Medulla oblongata (tissue), 1 donor: Measurements from ENCODE around the gene PXT1.
A peak's percentile ranks its signal among the peaks of the same experiment; 100 is the strongest.

Source experiments
- DNase-seq: peaks from one replicate; pipeline ENCODE4 v3.0.0-alpha.2; 2015; ENCODE audit errors: extremely low spot score

Gene PXT1

DNA sequence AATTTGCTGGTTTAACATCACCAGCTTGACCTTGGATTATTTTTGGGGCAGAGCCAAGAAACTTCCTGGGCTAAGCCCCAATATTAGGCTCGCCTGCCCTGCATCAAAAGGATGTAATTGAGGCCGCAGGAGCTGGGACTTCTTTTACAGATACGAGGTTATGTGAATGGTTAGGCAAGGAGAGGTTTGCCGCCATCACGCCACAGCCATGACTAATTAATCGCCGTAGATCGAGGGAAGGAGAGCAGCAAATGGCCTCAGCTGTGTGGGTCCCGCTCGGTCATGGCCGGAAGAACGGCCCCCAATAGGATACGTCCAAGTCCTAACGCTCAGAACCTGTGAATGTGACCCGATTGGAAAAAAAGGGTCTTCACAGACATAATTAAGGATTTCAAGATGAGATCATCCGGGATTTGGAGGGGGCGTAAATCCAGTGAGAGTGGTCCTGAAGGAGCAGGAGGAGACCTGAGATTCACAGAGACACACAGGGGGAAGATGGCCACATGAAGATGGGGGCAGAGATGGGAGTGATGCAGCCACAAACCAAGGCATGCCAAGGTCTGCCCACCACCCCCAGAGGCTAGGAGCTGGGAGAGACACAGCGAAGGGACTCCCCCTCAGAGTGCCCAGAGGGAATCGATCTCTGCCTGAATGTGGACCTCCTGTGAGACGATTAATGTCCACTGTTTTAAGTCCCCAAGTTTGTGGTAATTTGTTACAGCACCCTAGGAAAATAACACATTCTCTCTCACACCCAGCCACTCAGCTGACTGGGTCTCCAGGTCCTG, 96.0 kb downstream of the PXT1 start:
- DNase-seq: no peak

DNA sequence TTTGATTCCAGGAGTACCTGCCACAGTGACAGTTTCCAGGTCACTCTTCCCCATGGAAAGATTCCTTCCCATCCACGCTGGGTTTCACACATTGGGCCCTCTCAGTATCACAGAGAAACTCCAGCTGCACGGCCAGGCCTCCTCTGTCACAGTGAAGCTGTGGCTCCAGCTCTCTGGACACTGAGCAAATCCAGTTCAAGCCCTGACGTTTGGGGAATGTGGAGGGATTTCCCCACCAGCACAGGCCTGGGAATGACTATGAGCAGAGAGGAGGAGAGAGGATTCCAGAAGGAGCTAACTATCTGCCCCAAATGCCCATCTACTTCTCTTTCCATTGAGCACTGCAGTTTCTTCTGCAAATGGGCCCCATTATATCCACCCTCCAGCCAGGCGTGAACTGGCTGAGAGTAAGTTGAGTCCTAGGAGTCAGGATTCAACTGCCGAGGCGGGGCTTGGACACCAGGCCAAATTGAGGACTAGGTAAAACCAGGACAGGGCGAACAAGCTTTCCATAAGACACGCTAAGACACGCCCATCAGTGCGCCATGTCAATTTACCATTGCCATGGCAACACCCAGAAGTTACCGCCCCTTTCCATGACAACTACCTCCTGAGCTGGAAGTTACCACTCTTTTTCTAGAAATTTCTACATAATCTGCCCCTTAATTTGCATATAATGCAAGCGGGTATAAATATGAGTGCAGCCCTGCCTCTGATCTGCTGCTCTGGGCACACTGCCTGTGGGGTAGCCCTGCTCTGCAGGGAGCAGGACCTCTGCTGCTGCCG, 96.8 kb downstream of the PXT1 start:
- DNase-seq: no peak

DNA sequence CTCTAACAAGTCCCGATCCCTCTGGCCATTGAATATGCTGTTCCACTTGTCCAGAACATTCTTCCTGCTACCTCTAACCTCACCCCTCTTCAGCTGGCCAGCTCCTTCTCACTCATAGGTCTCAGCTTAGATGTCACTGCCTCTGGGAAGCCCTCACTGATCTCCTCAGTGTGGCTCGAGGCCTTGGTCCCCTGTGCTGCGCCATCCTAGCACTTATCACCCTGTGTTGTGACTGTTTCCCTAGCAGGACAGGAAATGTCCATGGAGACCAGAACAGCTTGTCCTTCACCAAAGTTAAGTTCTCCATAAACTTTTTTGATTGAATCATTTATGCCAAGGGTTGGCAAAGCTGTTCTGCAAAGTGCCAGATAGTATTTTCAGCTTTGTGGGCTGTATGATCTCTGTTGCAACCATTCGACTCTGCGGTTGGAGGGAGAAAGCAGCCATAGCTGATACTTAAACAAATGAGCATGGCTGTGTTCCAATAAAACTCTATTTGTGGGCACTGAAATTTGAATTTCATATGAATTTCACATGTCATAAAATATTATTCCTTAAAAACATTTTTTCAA, 99.5 kb downstream of the PXT1 start:
- DNase-seq: no peak

DNA sequence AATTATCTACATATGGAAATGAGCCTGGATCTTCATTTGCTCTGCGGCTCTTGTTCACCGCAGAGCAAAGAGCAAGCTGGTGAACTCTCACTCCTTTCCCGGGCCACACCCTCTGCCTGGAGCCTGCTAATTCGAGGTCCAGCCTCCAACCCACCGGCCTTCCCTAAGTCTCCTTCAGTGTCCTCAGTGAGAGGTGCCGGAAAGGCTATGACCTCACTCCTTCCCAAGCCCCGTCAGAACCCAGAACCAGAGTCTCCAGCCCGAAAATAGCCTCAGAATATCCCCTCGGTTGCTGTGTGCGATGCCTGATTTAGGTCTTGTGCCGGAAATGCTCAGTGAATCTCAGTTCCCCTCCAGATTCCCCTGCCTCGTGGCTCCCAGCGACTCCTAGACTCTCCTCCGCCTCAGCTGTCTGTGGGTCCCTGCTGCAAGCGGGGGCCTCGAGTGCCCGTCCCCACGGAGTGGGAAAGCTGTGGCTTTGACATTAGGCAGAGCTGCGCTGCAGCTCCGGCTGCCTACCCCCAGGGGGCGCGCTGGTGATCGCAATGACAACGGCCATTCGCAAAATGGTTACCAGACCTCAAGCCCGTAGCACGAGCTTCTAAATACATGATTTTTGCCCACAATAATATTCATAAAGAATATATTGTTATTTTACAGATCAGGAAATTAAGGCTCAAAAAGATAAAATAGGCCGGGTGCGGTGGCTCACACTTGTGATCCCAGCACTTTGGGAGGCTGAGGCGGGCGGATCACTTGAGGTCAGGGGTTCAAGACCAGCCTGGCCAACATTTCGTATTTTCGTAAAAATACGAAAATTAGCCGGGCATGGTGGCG, 101.8 kb downstream of the PXT1 start:
- DNase-seq: peak; percentile 55
